Measurements from ENCODE around the gene DBP. TPM values are rescaled to one million over a fixed set of nuclear protein-coding genes. Genes with fewer than 3 reads are reported as not detected.
"Not testable (repeated sequence)": the region's sequence is repeated elsewhere in the genome, so short reads cannot be mapped to it uniquely, and the experiment has no call there.

The DBP gene
- total RNA-seq, 1 donor from 2014 or later: 8.7 TPM

DNA sequence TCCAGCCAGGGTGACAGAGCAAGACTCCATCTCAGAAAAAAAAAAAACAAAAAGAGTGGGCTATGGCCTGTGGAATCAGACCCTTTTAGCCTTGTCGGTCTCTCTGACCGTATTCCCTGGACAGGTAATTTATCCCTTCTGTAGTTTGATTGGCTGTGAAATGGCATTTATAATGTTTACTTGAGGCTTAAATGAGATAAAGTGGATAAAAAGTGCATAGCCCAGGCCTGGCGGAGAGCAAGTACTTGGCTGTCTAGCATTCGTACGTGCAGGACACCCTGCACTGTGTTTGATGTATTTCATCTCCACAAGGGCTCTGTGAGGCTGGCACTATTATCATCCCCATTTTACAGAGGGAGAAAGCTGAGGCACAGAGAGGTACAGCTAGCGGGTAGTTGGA lies 28.6 kb upstream of the DBP start:
- DNase-seq: no peak

DNA sequence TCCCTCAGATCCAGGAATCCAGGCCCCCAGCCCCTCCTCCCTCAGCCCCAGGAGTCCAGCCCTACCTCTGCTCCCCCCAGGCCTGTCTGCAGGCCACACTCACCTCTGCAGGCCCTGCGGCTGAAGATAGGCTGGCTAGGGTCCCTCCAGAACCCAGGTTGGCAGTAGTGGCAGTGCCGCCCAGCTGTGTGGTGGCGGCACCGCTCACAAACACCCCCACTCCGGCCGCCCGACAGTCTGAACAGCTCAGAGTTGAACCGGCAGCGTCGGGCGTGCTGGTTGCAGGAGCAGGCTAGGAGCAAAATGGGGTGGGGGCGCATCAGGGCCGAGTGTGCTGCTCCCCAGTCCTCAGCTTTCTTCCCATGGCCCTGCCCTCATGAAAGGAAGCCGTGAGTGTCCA lies 27.3 kb upstream of the DBP start:
- no peak for DNase-seq

DNA sequence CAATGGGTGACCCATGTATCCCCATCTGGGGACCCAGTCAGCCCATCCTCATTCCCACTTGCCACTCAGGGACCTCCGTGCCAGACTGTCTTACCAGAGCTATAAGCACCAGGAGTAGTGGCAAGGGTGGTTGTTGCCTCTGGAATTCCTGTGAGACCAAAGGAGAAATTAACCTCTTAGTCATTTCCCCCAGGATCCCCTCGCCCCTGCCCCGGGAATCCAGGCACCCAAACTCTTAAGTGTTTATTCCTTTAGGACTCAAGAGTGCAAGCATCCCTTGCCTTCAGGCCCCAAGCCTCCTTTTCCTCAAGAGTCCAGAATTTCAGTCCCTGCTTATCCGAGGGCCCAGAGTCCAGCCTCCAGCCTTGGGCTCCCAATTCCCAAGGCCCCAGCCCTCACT lies 26.5 kb upstream of the DBP start:
- DNase-seq: no peak

DNA sequence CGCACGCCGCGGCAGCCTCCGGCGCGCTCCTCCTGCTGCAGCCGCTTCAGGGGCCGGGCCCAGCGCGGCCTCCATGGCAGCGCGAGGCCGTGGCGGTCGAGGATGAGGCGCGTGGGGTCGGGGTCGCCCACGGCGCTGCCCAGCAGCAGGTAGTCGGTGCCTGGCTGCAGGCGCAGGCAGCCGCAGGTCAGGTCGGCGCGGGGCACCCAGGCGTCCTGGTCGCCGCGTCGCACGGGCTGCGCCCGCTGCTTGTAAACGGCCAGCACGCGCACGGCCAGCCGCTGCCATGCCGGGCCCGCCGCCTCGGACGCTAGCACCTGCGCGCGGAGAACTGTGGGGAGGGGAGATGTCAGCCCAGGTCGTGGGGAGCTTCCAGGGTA lies 24.5 kb upstream of the DBP start:
- DNase-seq: no peak

DNA sequence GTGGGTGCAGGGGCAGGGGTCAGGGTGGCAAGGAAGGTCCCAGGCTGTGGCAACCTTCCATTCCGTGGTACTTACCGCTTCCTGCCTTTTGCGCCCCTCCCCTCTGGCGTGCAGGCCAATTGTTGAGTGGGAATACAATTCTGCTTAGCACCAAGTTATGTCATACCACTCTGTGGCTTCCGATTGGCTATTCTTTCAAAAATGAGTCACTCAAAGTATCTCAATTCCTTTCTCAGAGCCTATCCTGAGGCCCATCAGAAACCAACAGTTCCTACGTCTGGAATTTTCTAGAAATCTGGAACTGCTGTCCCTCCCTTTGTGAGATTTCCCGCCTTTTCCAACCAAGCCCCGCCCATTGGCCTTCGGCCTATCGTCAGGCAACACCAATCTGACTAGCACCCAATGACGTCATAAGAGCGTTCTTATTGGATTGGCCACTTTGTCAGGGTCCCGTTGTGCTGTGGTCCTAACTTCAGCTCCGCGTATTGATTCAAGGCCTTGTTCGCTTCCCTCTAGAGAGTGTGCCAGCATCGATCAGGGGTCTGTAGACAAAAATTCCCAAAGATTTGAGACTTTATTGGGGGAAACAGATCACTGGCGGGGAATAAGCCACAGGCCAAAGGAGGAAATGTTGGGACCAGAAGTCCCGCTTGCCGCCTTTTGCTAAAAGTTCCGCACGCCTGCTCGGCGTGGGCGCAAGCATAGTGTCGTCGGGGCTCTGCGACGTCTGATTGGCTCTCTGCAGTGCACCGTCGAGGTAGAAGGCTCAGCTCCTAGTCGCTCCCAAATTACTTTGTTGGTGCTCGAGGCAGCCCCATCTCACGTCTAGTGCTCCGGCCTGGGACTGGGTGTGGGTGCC lies 23.9 kb upstream of the DBP start:
- peak; percentile 87 for DNase-seq

DNA sequence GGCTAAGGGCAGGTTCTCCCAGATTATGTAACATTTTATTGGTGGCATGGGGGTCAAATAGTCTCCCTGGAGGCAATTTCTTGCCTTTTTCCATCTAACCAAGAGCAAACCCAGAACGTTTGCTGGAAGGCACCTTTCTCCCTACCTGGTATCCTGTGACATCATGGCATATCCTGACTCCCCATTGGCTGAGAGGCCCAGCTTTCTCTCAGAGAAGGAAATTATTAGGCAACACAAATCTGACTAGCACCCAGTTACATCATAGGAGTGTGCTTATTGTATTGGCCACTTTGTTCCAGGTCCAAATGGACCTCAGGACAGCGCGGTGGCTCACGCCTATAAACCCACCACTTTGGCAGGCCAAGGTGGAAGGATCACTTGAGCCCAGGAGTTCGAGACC lies 22.6 kb upstream of the DBP start:
- no peak for DNase-seq

DNA sequence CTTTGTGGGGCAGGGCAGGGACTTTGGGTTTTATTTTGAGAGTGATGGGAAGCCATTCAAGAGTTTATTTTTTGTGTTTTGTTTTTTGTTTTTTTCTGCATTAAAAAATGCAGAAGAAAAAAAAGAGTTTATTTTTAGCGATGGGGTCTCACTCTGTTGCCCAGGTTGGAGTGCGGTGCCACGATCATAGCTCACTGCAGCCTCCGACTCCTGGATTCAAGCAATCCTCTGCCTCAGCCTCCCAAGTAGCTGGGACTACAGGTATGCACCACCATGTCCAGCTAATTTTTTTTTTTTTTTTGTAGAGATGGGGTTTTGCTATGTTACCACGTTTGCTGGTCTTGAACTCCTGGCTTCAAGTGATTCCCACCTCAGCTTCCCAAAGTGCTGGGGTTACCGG lies 21.3 kb upstream of the DBP start:
- no peak for DNase-seq

DNA sequence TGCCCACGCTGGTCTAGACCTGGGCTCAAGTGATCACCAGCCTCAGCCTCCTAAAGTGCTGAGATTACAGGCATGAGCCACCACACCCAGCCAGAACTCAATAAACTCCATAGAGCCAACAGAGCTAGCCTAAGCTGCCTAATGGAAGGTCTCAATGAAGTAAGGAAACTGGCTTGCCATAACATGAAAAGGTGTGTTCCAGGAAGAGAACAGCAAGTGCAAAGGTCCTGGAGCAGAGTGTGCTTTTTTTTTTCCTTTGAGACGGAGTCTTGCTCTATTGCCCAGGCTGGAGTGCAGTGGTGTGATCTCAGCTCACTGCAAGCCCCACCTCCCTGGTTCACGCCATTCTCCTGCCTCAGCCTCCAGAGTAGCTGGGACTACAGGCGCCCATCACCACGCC lies 20.6 kb upstream of the DBP start:
- DNase-seq: not testable (repeated sequence)

DNA sequence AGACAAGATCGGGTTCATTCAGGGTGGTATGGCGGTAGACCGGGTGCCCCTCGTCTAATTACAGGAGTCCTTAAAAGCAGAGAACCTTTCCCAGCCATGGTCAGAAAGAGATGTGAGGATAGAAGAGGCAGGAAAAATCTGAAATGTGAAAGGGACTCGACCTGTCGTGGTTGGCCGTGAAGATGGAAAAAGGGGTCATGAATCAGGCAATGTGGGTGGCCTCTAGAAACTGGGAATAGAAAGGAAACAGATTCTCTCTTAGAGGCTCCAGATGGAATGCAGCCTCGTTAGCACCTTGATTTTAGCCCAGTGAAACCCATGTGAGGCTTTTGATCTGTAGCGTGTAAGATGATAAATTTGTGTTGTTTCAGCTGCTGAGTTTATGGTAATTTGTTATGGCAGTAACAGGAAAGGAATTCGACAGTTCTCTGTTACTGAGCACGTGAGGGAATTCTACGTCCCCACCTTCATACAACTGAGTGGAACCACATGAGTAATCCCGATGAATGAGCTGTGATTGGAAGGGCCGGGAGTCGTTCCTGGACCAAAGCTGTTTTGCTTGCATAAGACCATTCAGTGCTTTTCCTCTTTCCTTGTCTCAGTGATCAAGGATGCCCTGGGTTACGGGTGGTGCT lies 19.8 kb upstream of the DBP start:
- peak; percentile 75 for DNase-seq

DNA sequence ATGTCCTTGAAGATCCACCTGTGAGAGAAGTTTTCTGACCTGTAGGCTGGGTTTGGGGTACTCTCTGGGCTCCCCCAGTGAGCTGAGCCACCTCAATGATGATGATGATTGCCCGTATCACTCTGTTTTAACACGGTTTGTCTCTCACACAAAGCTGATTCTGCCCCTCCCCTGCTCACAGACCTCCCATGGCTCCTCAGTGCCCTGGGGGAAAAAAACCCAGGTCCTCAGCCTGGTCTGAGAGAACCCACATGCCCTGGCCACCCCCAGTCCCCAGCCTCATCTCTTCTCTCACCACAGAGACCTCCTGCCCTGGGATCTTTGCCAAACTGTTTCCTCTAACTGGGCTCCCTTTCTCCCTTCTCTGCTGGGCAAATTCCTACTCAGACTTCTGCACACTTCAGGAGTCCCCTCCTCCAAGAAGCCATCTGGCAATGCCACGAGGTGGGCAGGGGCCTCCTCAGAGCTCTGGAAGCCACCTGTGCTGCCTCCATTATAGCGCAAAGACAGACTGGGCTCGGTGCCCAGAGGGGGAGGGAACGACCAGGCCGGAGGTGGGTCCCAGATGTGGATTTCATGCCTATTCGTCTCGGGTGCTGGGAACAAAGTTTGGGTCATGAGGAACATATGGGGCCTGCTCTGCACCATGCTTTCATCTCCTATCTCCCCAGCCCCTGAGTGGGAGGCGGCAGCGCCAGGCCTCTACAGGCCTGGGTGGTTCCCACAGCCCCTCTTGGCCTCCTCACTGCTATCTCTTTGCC lies 17.3 kb upstream of the DBP start:
- peak; percentile 95 for DNase-seq

DNA sequence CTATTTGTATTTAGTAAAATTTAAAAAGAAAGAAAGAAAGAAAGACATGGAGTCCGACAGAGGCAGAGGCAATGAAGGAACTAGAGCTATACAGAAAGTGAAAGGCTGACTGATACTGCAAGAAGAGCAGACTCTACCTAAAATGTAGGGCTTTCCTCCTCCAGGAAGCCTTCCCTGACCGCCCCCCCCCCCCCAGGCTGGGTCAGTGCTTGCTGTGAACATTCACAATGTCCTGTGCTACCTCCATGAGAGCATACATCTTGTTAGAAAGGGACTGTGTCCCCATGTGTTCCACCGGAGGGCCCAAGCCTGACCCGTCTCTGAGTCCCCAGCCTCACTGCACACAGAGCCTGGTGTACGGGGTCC lies 14.5 kb upstream of the DBP start:
- DNase-seq: no peak

DNA sequence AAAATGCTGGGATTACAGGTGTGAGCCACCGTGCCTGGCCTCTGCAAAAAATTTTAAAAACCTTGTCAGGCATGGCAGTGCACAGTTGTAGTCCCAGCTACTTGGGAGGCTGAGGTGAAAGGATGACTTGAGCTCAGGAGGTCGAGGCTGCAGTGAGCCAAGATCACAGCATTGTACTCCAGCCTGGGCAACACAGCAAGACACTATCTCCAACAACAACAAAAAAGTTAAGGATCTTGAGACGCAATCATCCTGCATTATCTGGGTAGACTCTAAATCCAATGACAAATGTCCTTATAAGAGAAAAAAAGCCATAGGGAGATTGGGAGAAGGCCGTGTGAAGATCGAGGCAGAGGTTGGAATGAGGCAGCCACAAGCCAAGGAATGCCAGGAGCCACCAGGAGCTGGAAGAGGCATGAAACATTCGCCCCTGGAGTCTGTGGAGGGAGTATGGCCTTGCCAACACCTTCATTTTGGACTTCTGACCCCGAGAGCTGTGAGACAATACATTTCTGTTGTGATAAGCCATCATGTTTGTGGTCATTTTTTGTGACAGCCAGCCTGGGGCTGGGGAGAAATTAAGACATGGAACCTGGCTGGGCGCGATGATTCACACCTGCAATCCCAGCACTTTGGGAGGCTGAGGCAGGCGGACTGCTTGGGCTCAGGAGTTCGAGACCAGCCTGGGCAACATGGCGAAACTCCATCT lies 13.9 kb upstream of the DBP start:
- DNase-seq: no peak

DNA sequence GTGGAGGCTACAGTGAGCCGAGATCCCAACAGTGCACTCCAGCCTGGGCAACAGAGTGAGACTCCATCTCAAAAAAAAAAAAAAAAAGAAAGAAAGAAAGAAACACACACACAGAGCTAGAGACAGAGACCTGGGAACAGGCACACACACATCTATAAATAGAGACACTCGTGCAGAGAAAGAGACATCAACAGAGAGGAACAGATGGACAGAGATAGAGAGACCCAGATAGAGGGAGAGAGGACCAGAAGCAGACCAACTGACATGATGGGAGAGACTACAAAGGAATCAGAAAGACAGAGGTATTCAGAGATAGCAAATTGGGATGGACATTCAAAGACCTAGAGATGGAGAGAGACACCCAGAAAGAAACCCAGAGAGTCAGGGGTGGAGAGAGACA lies 11.0 kb upstream of the DBP start:
- peak; percentile 24 for DNase-seq

DNA sequence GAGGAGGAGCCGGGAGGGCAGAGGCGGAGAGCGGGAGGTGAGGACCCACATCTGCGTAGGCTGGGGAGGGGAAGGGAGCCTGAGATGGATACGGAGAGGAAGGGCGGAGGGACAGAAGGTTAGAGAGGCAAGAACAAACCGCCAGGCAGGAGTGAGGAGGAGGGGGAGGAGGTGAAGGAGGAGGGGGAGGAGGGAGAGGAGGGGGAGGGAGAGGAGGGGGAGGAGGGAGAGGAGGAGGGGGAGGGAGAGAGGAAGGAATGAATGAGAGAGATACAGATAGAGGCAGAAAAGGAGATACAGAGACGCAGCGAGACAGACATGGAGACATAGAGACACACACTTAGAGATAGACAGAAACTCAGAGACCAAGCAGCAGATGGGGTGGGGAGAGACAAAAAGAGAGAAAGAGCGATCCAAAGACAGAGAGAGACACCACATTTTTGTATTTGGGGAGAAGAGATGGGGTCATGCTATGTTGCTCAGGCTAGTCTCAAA lies 9.6 kb upstream of the DBP start:
- DNase-seq: peak; percentile 28

DNA sequence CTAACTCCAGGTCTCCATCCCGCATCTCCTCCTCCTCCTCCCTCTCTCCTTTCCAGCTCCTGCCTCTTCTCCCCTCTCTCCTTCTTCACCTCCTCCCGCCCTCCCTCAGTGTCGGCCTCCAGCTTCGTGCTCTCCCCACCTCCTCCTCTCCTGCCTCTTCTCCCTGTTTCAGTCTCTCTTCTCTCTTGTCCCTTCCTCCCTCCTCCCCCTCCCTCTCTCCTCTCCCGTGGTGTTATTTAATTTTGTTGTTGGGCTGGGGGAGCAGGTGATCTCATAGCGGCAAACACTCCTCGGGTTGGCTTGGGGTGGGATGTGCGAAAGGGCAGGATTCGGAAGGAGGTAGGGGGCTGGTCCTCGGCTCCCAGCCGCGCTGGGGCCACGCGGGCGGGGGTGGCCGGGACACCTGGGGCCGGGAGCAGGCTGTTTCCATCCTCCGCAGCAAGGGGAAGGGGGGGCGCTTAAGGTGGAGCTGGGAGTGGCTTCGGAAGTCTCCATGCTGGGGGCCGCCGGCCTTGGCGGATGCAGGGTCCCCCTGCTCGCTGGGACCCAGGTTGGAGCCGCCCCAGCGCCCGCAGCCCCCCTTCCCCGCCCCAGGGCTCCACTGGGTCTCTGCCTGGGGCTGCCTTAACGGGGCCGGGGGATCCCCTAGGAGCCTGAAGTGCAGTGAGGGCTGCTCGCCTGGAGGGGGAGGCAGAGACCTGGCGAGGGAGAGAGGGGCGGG lies 9.0 kb upstream of the DBP start, which contains the start of gene CA11:
Gene CA11, minus strand, starts transcription at position 187 of the 721 bp plus-strand sequence. CDS start 555 bp downstream, outside the sequence.
- peak; percentile 97 for DNase-seq

DNA sequence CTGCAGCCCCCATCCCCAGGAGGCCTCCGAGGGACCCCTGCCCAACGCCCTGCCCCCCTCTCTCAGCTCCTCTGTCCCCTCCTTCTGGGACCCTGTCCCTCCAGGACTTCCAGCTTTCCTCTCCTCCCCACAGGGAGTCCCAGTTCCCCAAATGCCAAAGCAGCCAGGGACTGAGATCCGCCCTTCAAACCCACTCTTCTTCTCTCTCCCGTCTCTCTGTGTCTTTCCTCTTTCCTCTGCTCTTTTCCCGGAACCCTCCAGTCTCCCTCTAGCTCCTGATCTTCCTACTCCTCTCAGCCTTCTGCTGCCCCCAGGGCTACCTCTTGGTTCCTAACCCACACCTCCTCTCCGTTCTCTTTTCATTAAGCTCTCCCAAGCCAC lies 8.4 kb upstream of the DBP start:
- no peak for DNase-seq

DNA sequence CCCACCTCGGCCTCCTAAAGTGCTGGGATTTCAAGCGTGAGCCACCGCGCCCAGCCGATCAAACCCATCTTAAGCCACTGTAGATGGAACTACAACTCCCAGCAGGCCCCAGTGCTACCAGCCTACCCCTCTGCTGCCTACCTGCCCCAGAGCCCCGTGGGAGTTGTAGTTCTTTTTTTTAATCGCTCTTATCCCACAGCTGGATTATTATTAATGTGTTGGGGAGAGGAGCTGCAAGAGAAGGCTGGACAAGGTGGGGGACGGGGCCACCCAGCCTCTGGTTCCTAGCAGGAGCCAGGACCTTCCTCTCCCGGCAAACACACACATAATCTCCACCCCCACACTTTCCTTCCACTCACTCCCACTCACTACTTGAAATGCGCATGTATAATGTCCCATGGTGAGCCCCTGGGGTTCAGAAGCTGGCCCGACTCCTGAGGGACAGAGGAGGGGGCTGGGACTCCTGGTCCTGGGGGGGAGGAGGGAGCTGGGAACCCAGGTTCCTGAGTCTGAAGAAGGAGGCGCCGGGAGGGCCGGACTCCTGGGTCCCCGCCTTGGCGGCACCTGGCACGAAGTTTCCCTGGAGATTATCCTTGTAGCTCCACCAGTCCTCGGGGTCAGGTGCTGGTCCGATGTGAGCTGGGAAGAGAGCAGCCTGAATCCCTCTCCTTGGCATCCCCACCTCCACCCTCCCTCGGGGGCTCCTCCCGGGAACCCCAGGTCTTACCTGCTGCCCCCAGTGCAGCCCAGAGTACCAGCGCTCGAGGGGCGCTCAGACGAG lies 7.8 kb upstream of the DBP start:
- peak; percentile 90 for DNase-seq

DNA sequence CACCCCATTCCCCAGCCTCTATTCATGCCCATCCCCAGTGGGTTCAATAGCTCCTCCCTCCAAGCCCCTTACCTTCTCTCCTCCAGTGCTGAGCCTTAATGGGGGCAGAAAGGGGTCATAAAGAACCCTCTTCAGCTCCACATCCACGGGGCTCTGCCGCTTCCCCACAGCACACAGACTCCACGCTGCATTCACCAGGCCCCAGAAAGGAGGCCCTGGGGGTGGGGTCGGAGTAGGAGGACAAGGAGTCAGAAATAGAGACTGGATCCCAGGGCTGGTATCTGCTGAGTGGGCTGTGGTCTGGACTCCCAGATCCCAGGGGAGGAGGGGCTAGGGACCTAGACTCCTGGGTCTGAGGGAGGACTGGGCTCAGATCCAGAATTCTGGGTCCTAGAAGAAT lies 7.2 kb upstream of the DBP start:
- no peak for DNase-seq

DNA sequence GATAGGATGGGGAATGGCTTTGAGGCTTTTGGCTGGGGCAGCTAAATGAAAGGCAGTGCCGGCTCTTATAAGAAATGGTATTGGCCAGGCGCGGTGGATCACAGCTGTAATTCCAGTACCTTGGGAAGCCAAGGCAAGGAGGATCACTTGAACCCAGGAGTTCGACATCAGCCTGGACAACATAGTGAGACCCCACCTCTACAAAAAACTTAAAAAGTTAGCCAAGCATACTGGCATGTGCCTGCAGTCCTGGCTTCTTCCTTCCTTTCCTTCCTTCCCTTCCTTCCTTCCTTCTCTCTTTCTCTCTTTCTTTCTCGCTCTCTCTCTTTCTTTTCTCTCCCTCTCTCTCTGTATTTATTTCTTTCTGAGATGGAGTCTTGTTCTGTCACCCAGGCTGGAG lies 5.7 kb upstream of the DBP start:
- DNase-seq: no peak

DNA sequence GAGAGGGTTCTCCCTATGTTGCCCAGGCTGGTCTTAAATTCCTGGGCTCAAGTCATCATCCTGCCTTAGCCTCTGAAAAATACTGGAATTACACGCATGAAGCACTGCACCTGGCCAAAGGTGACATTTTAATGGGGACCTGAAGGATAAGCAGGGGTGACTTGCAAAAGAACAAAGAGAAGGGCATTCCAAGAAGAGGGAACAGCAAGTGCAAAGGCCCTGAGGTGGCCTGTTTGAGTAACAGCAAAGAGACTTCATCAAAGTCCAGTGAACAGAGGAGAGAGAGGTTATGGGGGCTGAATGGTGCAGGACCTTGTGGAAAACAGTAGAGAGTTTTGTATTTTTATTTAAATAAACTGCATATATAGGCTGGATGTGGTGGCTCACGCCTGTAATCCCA lies 4.7 kb upstream of the DBP start:
- no peak for DNase-seq

Data from tongue (tissue), 2 donors.